ENCODE results near the gene ONECUT1.

DNA sequence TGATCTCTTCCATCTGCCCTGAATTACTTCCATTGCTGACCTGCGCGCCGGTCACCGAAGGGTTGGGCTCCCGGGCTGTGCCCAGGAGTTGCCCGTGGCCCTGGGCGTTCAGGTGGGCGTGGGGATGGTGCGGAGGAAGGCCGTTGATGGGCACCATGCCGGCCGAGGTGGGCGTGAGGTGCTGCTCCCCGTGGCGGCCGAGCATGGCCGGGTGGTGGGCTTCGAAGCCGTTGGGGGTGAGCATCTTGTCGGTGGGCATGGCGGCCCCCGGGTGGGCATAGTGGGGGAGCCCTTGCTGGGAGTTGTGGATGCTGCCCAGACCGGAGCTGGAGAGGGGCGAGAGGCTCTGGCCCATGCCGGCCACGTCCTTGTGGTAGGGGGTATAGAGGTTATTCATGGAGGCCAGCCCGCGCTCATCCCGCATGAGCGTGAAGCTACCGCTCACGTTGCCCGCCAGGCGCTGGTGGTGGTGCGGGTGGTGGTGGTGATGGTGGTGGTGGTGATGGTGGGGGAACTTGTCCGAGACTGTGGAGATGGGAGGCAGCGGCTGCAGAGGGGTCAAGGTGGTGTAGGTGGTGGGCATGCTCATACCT lies 1.0 kb downstream of the ONECUT1 start:
- TF ChIP-seq, protein P1, sequence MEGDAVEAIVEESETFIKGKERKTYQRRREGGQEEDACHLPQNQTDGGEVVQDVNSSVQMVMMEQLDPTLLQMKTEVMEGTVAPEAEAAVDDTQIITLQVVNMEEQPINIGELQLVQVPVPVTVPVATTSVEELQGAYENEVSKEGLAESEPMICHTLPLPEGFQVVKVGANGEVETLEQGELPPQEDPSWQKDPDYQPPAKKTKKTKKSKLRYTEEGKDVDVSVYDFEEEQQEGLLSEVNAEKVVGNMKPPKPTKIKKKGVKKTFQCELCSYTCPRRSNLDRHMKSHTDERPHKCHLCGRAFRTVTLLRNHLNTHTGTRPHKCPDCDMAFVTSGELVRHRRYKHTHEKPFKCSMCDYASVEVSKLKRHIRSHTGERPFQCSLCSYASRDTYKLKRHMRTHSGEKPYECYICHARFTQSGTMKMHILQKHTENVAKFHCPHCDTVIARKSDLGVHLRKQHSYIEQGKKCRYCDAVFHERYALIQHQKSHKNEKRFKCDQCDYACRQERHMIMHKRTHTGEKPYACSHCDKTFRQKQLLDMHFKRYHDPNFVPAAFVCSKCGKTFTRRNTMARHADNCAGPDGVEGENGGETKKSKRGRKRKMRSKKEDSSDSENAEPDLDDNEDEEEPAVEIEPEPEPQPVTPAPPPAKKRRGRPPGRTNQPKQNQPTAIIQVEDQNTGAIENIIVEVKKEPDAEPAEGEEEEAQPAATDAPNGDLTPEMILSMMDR (IDR thresholded peaks at IDR 0.05) = no peak
- no peak for TF ChIP-seq POLR2A (IDR thresholded peaks at IDR 0.05)
